GM12878 (cell line): ENCODE results near the gene C10orf67. TPM values are rescaled to one million over a fixed set of nuclear protein-coding genes. Genes with fewer than 3 reads are reported as not detected.

Source experiments
- ATAC-seq: fragments of 200-7000 bp; cut with Tn5 transposase; 3 replicates; pipeline ENCODE4 v1.9.1; 2020; ENCODE audit warnings: mild to moderate bottlenecking, moderate library complexity
- BruUV-seq: library from RNA; stranded (reverse); fragments of 400-500 nt; replicated peaks from 2 replicates; lab custom pipeline; 2021; lab: Mats Ljungman, UMichigan
- CTCF ChIA-PET: fragments of 300-600 bp; sonication (Branson Sonifier 250); formaldehyde crosslinking; extraction: SDS; loops from one replicate; lab custom pipeline; 2021; ENCODE audit warnings: inconsistent platforms; lab: Yijun Ruan, JAX
- POLR2A ChIA-PET: fragments of 350-600 bp; formaldehyde crosslinking; extraction: SDS; loops from one replicate; lab custom pipeline; 2021; ENCODE audit warnings: inconsistent platforms; lab: Charles Lee
- RAD21 ChIA-PET: fragments of 300-600 bp; sonication (Branson Sonifier 250); formaldehyde crosslinking; loops from one replicate; lab custom pipeline; 2023; ENCODE audit warnings: antibody characterized with exemption; ENCODE audit not compliant: unreplicated experiment; lab: Charles Lee
- SMC1A ChIA-PET: fragments of 300-600 bp; sonication (Branson Sonifier 250); formaldehyde crosslinking; loops from one replicate; lab custom pipeline; 2023; ENCODE audit not compliant: unreplicated experiment, uncharacterized antibody; lab: Charles Lee
- DNase-seq: peaks from one replicate; pipeline ENCODE4 v3.0.0-alpha.2; 2011; ENCODE audit warnings: low read depth, low spot score
- FAIRE-seq: peaks from 3 replicates; lab custom pipeline; 2011; peaks lifted over from hg19 to GRCh38; lab: Jason Lieb, UNC
- H2AFZ ChIP-seq: 2 replicates; pipeline ENCODE4 v1.6.0; 2011; ENCODE audit warnings: low read depth, low read length, control low read depth; ENCODE audit not compliant: control insufficient read depth
- H3K27ac ChIP-seq: 2 replicates; pipeline ENCODE4 v1.5.1; 2011; ENCODE audit warnings: control low read depth; ENCODE audit not compliant: control insufficient read depth, insufficient read depth
- H3K27me3 ChIP-seq, 2 experiments: replicated peaks in 1 of 2; 2 replicates each; pipeline versions ENCODE4 v1.6.0 to v1.6.1; 2011; ENCODE audit warnings: low read length in 1 of 2; ENCODE audit not compliant: control insufficient read depth in 2 of 2, insufficient read depth in 2 of 2
- H3K36me3 ChIP-seq, 2 experiments: 2 replicates each; pipeline ENCODE4 v1.5.1; 2011; ENCODE audit warnings: low read length in 1 of 2; ENCODE audit not compliant: control insufficient read depth in 2 of 2, insufficient read depth in 2 of 2
- H3K4me1 ChIP-seq: 2 replicates; pipeline ENCODE4 v1.6.1; 2011; ENCODE audit warnings: mild to moderate bottlenecking, low read length, moderate library complexity, mixed read lengths; ENCODE audit not compliant: control insufficient read depth, insufficient read depth
- H3K4me2 ChIP-seq: 2 replicates; pipeline ENCODE4 v1.6.0; 2011; ENCODE audit warnings: control low read depth; ENCODE audit not compliant: control insufficient read depth, insufficient read depth
- H3K4me3 ChIP-seq: fragments of 200-600 bp; sonication (generic); 2 replicates; pipeline ENCODE4 v1.5.1; 2016
- H3K79me2 ChIP-seq: 2 replicates; pipeline ENCODE4 v1.6.0; 2011; ENCODE audit warnings: low read length; ENCODE audit not compliant: control insufficient read depth, insufficient read depth
- H3K9ac ChIP-seq: 2 replicates; pipeline ENCODE4 v1.8.0; 2011; ENCODE audit warnings: low read length, control low read depth, mixed read lengths; ENCODE audit not compliant: control insufficient read depth, insufficient read depth
- H3K9me3 ChIP-seq: replicated peaks from 3 replicates; pipeline ENCODE4 v1.5.1; 2011; ENCODE audit warnings: mild to moderate bottlenecking, low read length; ENCODE audit not compliant: control insufficient read depth, insufficient read depth
- H4K20me1 ChIP-seq: 2 replicates; pipeline ENCODE4 v1.6.0; 2011; ENCODE audit not compliant: control insufficient read depth, insufficient read depth
- RAD51 ChIP-seq: fragments of 450-650 bp; IDR thresholded peaks from 2 replicates; pipeline ENCODE4 v1.6.1; 2016; ENCODE audit warnings: moderate library complexity, mild to moderate bottlenecking, inconsistent platforms
- SUPT20H ChIP-seq: IDR thresholded peaks from 2 replicates; pipeline ENCODE4 v1.6.1; 2011; ENCODE audit warnings: low read depth, mild to moderate bottlenecking, low read length, moderate library complexity, borderline replicate concordance; ENCODE audit not compliant: control insufficient read depth
- WGBS: methylation state at CpG from one replicate; pipeline ENCODE4 v1.1.6; 2016; ENCODE audit warnings: low lambda C conversion rate; ENCODE audit not compliant: insufficient replicate concordance, insufficient coverage; ENCODE audit errors: missing lambda C conversion rate; 5-methylcytosine and 5-hydroxymethylcytosine counted together
- in situ Hi-C: fragments of 300-500 bp; cut with MboI; formaldehyde crosslinking; loops from 9 replicates; pipeline ENCODE4 v1.14.3; 2018; ENCODE audit warnings: mixed read lengths
- intact Hi-C: fragments of 100-400 bp; cut with micrococcal nuclease; formaldehyde crosslinking; loops from one replicate; pipeline ENCODE4 v1.14.2; 2022; ENCODE audit not compliant: unreplicated experiment
- polyA plus RNA-seq, 11 experiments: library from polyadenylated mRNA; depleted of rRNA in 4 of 11; unstranded in 6 of 11; stranded (reverse) in 5 of 11; fragments of >200 nt; fragmentation: Nextera tagmentation in 4 of 11; fragmentation: Illumina TruSeq in 1 of 11; extraction: Ambion mirVana in 4 of 11; extraction: Trizol in 1 of 11; gene quantifications; 1 replicate in 1 of 11; 2 replicates in 10 of 11; pipeline versions ENCODE4 v1.2.1 to v1.2.3, GENCODE V29; 2011 to 2016; ENCODE audit warnings: inconsistent platforms in 2 of 11, missing spikeins in 2 of 11, low read depth in 1 of 11
- total RNA-seq, 4 experiments: library from RNA; depleted of rRNA in 3 of 4; stranded (reverse); fragments of >200 nt in 3 of 4; fragmentation: Illumina TruSeq in 1 of 4; extraction: Trizol in 1 of 4; gene quantifications; 2 replicates each; pipeline versions ENCODE4 v1.2.1 to v1.2.3, GENCODE V29; 2013 to 2021
- TF ChIP-seq, protein P1 (sequence below): fragments of 450-650 bp; IDR thresholded peaks from 2 replicates; pipeline ENCODE4 v1.6.1; 2017; ENCODE audit warnings: borderline replicate concordance
- TF ChIP-seq, protein P2 (sequence below): fragments of 150-350 bp; IDR thresholded peaks from 2 replicates; pipeline ENCODE4 v1.6.1; 2014; ENCODE audit warnings: mild to moderate bottlenecking, low read depth, low read length
- TF ChIP-seq, protein P3 (sequence below): IDR thresholded peaks from 2 replicates; pipeline ENCODE4 v1.6.1; 2012; ENCODE audit warnings: low read length, inconsistent platforms
- TF ChIP-seq, protein P4 (sequence below): IDR thresholded peaks from 2 replicates; pipeline ENCODE4 v1.6.1; 2012; ENCODE audit warnings: improper control_type of control experiment, low read depth, low read length; ENCODE audit not compliant: insufficient replicate concordance
- TF ChIP-seq, protein P5 (sequence below): IDR thresholded peaks from 2 replicates; pipeline ENCODE4 v1.6.1; 2012; ENCODE audit warnings: mild to moderate bottlenecking, low read depth, low read length

The C10orf67 gene
- total and polyA plus RNA-seq, 10 of the 15 experiments (the other 5 are each of a cell fraction or from before 2014, with no cell fraction given), result 0.06 TPM; not detected in 9

DNA sequence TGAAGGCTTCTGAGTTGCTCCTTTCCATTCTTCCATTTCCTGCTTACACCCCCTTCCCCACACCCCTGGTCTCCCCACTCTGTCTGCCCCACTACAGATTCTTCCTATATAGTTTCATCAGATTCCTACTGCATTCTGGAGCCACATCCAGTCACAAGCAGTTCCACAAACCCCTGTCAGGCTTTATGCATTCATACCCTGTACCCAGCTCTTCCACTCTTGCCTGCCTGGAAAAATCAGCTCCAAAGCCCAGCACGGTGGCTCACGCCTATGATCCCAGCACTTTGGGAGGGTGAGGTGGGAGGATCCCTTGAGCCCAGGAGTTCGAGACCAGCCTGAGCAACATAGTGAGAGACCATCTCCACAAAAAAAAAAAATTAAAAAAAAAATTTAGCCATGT lies 60.4 kb downstream of the C10orf67 start:
- CTCF ChIA-PET, result no interaction called here
- TF ChIP-seq SUPT20H (no peak), RAD51 (no peak)
- TF ChIP-seq, protein P1, sequence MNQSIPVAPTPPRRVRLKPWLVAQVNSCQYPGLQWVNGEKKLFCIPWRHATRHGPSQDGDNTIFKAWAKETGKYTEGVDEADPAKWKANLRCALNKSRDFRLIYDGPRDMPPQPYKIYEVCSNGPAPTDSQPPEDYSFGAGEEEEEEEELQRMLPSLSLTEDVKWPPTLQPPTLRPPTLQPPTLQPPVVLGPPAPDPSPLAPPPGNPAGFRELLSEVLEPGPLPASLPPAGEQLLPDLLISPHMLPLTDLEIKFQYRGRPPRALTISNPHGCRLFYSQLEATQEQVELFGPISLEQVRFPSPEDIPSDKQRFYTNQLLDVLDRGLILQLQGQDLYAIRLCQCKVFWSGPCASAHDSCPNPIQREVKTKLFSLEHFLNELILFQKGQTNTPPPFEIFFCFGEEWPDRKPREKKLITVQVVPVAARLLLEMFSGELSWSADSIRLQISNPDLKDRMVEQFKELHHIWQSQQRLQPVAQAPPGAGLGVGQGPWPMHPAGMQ, result no peak
- TF ChIP-seq, protein P2, sequence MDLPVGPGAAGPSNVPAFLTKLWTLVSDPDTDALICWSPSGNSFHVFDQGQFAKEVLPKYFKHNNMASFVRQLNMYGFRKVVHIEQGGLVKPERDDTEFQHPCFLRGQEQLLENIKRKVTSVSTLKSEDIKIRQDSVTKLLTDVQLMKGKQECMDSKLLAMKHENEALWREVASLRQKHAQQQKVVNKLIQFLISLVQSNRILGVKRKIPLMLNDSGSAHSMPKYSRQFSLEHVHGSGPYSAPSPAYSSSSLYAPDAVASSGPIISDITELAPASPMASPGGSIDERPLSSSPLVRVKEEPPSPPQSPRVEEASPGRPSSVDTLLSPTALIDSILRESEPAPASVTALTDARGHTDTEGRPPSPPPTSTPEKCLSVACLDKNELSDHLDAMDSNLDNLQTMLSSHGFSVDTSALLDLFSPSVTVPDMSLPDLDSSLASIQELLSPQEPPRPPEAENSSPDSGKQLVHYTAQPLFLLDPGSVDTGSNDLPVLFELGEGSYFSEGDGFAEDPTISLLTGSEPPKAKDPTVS, result no peak
- TF ChIP-seq, protein P3, sequence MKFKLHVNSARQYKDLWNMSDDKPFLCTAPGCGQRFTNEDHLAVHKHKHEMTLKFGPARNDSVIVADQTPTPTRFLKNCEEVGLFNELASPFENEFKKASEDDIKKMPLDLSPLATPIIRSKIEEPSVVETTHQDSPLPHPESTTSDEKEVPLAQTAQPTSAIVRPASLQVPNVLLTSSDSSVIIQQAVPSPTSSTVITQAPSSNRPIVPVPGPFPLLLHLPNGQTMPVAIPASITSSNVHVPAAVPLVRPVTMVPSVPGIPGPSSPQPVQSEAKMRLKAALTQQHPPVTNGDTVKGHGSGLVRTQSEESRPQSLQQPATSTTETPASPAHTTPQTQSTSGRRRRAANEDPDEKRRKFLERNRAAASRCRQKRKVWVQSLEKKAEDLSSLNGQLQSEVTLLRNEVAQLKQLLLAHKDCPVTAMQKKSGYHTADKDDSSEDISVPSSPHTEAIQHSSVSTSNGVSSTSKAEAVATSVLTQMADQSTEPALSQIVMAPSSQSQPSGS, result no peak
- TF ChIP-seq, protein P4, sequence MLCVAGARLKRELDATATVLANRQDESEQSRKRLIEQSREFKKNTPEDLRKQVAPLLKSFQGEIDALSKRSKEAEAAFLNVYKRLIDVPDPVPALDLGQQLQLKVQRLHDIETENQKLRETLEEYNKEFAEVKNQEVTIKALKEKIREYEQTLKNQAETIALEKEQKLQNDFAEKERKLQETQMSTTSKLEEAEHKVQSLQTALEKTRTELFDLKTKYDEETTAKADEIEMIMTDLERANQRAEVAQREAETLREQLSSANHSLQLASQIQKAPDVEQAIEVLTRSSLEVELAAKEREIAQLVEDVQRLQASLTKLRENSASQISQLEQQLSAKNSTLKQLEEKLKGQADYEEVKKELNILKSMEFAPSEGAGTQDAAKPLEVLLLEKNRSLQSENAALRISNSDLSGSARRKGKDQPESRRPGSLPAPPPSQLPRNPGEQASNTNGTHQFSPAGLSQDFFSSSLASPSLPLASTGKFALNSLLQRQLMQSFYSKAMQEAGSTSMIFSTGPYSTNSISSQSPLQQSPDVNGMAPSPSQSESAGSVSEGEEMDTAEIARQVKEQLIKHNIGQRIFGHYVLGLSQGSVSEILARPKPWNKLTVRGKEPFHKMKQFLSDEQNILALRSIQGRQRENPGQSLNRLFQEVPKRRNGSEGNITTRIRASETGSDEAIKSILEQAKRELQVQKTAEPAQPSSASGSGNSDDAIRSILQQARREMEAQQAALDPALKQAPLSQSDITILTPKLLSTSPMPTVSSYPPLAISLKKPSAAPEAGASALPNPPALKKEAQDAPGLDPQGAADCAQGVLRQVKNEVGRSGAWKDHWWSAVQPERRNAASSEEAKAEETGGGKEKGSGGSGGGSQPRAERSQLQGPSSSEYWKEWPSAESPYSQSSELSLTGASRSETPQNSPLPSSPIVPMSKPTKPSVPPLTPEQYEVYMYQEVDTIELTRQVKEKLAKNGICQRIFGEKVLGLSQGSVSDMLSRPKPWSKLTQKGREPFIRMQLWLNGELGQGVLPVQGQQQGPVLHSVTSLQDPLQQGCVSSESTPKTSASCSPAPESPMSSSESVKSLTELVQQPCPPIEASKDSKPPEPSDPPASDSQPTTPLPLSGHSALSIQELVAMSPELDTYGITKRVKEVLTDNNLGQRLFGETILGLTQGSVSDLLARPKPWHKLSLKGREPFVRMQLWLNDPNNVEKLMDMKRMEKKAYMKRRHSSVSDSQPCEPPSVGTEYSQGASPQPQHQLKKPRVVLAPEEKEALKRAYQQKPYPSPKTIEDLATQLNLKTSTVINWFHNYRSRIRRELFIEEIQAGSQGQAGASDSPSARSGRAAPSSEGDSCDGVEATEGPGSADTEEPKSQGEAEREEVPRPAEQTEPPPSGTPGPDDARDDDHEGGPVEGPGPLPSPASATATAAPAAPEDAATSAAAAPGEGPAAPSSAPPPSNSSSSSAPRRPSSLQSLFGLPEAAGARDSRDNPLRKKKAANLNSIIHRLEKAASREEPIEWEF, result no peak
- TF ChIP-seq, protein P5, sequence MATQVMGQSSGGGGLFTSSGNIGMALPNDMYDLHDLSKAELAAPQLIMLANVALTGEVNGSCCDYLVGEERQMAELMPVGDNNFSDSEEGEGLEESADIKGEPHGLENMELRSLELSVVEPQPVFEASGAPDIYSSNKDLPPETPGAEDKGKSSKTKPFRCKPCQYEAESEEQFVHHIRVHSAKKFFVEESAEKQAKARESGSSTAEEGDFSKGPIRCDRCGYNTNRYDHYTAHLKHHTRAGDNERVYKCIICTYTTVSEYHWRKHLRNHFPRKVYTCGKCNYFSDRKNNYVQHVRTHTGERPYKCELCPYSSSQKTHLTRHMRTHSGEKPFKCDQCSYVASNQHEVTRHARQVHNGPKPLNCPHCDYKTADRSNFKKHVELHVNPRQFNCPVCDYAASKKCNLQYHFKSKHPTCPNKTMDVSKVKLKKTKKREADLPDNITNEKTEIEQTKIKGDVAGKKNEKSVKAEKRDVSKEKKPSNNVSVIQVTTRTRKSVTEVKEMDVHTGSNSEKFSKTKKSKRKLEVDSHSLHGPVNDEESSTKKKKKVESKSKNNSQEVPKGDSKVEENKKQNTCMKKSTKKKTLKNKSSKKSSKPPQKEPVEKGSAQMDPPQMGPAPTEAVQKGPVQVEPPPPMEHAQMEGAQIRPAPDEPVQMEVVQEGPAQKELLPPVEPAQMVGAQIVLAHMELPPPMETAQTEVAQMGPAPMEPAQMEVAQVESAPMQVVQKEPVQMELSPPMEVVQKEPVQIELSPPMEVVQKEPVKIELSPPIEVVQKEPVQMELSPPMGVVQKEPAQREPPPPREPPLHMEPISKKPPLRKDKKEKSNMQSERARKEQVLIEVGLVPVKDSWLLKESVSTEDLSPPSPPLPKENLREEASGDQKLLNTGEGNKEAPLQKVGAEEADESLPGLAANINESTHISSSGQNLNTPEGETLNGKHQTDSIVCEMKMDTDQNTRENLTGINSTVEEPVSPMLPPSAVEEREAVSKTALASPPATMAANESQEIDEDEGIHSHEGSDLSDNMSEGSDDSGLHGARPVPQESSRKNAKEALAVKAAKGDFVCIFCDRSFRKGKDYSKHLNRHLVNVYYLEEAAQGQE, result no peak

More for the DNA sequence above, 60.4 kb downstream of the C10orf67 start:
- no peak for FAIRE-seq
- Histone ChIP-seq H3K4me2 (no peak overlapping the region), H3K4me3 (no peak overlapping the region), H3K27me3 (no peaks in the 10 kb centered on the region), H3K4me1 (no peaks in the 10 kb centered on the region), H4K20me1 (no peaks in the 10 kb centered on the region), H3K79me2 (no peaks in the 10 kb centered on the region), H3K9me3 (no peaks in the 10 kb centered on the region), H3K27ac (no peak overlapping the region), H2AFZ (no peak overlapping the region), H3K9ac (no peak overlapping the region), H3K36me3 (no peaks in the 10 kb centered on the region)
- DNase-seq, result no peak
- 65% methylated on average over 3 of the region's 3 CpGs for WGBS
- intact Hi-C loops (no loop called here), in situ Hi-C loops (no loop called here)
- no peak for ATAC-seq
- BruUV-seq, result no TSS peak
- RAD21 ChIA-PET, result no interaction called here
- POLR2A ChIA-PET, result no interaction called here
- SMC1A ChIA-PET, result no interaction called here
